ENCODE data around the gene BRINP3.

BRINP3 gene

DNA sequence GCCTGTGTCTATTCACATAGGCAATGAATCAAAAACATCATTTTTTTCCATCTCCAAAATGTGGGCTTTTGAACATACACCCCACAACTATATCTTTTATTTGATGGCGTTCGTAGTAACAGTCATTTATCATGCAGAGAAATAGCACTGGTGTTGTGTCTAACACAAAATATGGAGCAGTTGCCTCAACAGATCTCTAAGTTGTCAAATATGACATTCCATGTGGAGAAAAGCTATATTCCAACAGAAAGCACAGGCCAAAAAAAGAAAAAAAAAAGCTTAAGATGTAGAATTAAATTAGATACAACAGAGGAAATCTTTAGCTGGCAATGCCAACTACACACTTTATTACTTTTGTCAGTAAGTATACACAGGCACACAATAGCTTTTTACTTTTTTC lies 411.7 kb downstream of the BRINP3 start:
- Histone ChIP-seq H3K36me3 (ENCODE audit: low read length) (no peaks in the 10 kb centered on the region), H3K79me2 (ENCODE audit: insufficient read depth, low read length) (no peaks in the 10 kb centered on the region), H3K27me3 (ENCODE audit: low read length) (no peaks in the 10 kb centered on the region), H3K27ac (ENCODE audit: low read depth, low read length) (no peak overlapping the region), H3F3A (ENCODE audit: insufficient read depth) (no peaks in the 10 kb centered on the region), H3K9me2 (replicated peaks; ENCODE audit: insufficient read depth, low read length) (no peaks in the 10 kb centered on the region), H3K9me3 (ENCODE audit: insufficient read depth, low read length) (peaks cover 6% of the 10 kb centered on the region; the same call in 1 of the 2 replicates), H3K4me3 (ENCODE audit: insufficient read depth, low read length, poor library complexity, severe bottlenecking) (no peak overlapping the region), H3K4me2 (ENCODE audit: low read depth, low read length, poor library complexity, severe bottlenecking) (no peak overlapping the region), H2AFZ (ENCODE audit: low read depth, low read length, severe bottlenecking) (no peak overlapping the region), H3K9ac (ENCODE audit: low read length) (no peak overlapping the region), H4K20me1 (ENCODE audit: low read depth, low read length) (no peaks in the 10 kb centered on the region)
- TF ChIP-seq, protein P1, sequence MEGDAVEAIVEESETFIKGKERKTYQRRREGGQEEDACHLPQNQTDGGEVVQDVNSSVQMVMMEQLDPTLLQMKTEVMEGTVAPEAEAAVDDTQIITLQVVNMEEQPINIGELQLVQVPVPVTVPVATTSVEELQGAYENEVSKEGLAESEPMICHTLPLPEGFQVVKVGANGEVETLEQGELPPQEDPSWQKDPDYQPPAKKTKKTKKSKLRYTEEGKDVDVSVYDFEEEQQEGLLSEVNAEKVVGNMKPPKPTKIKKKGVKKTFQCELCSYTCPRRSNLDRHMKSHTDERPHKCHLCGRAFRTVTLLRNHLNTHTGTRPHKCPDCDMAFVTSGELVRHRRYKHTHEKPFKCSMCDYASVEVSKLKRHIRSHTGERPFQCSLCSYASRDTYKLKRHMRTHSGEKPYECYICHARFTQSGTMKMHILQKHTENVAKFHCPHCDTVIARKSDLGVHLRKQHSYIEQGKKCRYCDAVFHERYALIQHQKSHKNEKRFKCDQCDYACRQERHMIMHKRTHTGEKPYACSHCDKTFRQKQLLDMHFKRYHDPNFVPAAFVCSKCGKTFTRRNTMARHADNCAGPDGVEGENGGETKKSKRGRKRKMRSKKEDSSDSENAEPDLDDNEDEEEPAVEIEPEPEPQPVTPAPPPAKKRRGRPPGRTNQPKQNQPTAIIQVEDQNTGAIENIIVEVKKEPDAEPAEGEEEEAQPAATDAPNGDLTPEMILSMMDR (IDR thresholded peaks at IDR 0.05; ENCODE audit: insufficient read depth, low read length, poor library complexity, severe bottlenecking) = no peak
- TF ChIP-seq EZH2phosphoT487 (conservative IDR thresholded peaks at IDR 0.05; ENCODE audit: low read length) = no peak

GRCh38 chr1:190049314-190049713 lies 428.4 kb downstream of the BRINP3 start:
- no peak for TF ChIP-seq EZH2phosphoT487 (conservative IDR thresholded peaks at IDR 0.05; ENCODE audit: low read length)
- TF ChIP-seq, protein P1 (IDR thresholded peaks at IDR 0.05; ENCODE audit: insufficient read depth, low read length, poor library complexity, severe bottlenecking) = no peak
- Histone ChIP-seq H3K9me2 (replicated peaks; ENCODE audit: insufficient read depth, low read length) (no peaks in the 10 kb centered on the region), H3K4me3 (ENCODE audit: insufficient read depth, low read length, poor library complexity, severe bottlenecking) (no peak overlapping the region), H3K9ac (ENCODE audit: low read length) (no peak overlapping the region), H3K79me2 (ENCODE audit: insufficient read depth, low read length) (no peaks in the 10 kb centered on the region), H3K36me3 (ENCODE audit: low read length) (no peaks in the 10 kb centered on the region), H3K27me3 (ENCODE audit: low read length) (no peaks in the 10 kb centered on the region), H3K4me2 (ENCODE audit: low read depth, low read length, poor library complexity, severe bottlenecking) (no peak overlapping the region), H3K9me3 (ENCODE audit: insufficient read depth, low read length) (no peaks in the 10 kb centered on the region), H3F3A (ENCODE audit: insufficient read depth) (no peaks in the 10 kb centered on the region), H2AFZ (ENCODE audit: low read depth, low read length, severe bottlenecking) (no peak overlapping the region), H4K20me1 (ENCODE audit: low read depth, low read length) (no peaks in the 10 kb centered on the region), H3K27ac (ENCODE audit: low read depth, low read length) (no peak overlapping the region)

Data from SU-DHL-6 (cell line).